ENCODE results near the gene HINFP. TPM values are rescaled to one million over a fixed set of nuclear protein-coding genes. Genes with fewer than 3 reads are reported as not detected.
"Not testable (repeated sequence)": the region's sequence is repeated elsewhere in the genome, so short reads cannot be mapped to it uniquely, and the experiment has no call there.

HINFP gene
- total and polyA plus RNA-seq, 2 of the 4 experiments (the other 2 are of a cell fraction) = 9.1 to 15.3 TPM

DNA sequence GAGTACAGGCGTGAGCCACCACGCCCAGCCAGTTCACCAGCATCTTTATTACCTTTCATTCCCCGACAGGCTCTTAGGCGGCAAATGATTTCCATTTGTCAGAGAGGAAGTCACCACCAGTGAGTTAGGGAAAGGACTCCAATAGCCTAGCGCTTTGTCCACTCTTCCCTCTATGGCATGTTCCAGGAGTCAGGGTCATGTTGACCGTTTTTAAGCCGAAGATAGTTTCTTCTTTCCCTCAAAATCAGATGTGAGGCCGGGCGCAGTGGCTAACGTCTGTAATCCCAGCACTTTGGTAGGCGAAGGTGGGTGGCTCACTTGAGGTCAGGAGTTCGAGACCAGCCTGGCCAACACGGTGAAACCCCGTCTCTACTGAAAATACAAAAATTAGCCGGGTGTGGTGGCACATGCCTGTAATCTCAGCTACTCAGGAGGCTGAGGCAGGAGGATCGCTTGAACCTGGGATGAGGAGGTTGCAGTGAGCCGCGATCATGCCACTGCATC lies 18.2 kb upstream of the HINFP start:
- DNase-seq; dilution Hi-C loops (cut with HindIII; ENCODE audit: low sequenced_read_pairs, unreplicated experiment); H3K23ac ChIP-seq (ENCODE audit: low read depth, low read length); H4K20me1 ChIP-seq (ENCODE audit: insufficient read depth, low read length); H3K9me3 ChIP-seq (ENCODE audit: control insufficient read depth, insufficient read depth, low read length); BruUV-seq (replicated peaks); H3K36me3 ChIP-seq (ENCODE audit: control insufficient read depth, insufficient read depth, low read length); H3K4me2 ChIP-seq (ENCODE audit: low read depth, low read length); H3K18ac ChIP-seq (ENCODE audit: low read depth, low read length); H3K56ac ChIP-seq (ENCODE audit: extremely low read depth, insufficient read depth, low read length); H3K4me3 ChIP-seq (ENCODE audit: insufficient read depth, low read depth, low read length); H3K27me3 ChIP-seq (ENCODE audit: control insufficient read depth, insufficient read depth, low read length); H2BK5ac ChIP-seq (ENCODE audit: low read depth, low read length, poor library complexity, severe bottlenecking); H3K4me1 ChIP-seq (ENCODE audit: control insufficient read depth, insufficient read depth, low read length); H2BK15ac ChIP-seq (ENCODE audit: low read depth, low read length); H3K9ac ChIP-seq (ENCODE audit: low read depth, low read length); H2BK120ac ChIP-seq (ENCODE audit: low read depth, low read length); ATAC-seq (ENCODE audit: low read depth); H3K14ac ChIP-seq (replicated peaks; ENCODE audit: low read depth, low read length); H2BK20ac ChIP-seq (ENCODE audit: low read depth, low read length): not testable (repeated sequence)
- Histone ChIP-seq H4K5ac (ENCODE audit: low read depth, low read length) (peak overlapping the region; percentile 18; the same call in 1 of the 2 replicates), H3K9me1 (ENCODE audit: insufficient read depth, low read length) (peaks cover 18% of the 10 kb centered on the region), H2AK9ac (replicated peaks; ENCODE audit: low read depth, low read length, poor library complexity) (peak overlapping the region; percentile 94), H3K4ac (ENCODE audit: low read depth, low read length) (peak overlapping the region; percentile 82), H3K79me1 (ENCODE audit: low read depth in 1 of 2, low read length in 2 of 2) (peaks cover 27 to 57% of the 10 kb centered on the region in 2 experiments), H2AK5ac (ENCODE audit: low read depth, low read length) (peak overlapping the region; percentile 78), H3K27ac (ENCODE audit: insufficient read depth, low read length) (peak overlapping the region; percentile 13; the same call in 1 of the 2 replicates), H4K91ac (ENCODE audit: insufficient read depth, low read depth, low read length) (peak overlapping the region; percentile 38), H2AFZ (replicated peaks; ENCODE audit: low read length, poor library complexity) (peak overlapping the region; percentile 35), H4K8ac (ENCODE audit: low read depth in 2 of 2, low read length in 2 of 2) (peak overlapping the region in 1 of 2 experiments; percentile 83; a peak in 3 of 4 replicates)
- ChIA-PET POLR2A (ENCODE audit: unreplicated experiment) (interaction anchor here (0.7 to 1.5 kb wide), 2 partner anchors 19 to 235 kb away, joined by 6 to 9 read pairs; partner anchors contain the start of gene HMBS), CTCF (interaction anchor here (0.8 to 1.8 kb wide), 2 partner anchors 18 to 235 kb away, joined by 3 to 9 read pairs; no protein-coding TSS in a partner anchor)
- intact Hi-C loops (cut with micrococcal nuclease) = loop anchor here (2.0 to 10.0 kb wide), 2 partner anchors 94 to 372 kb away; no protein-coding TSS in a partner anchor
- WGBS, 2 experiments (ENCODE audit: extremely low coverage in 2 of 2, insufficient read length in 1 of 2) = 88% methylated on average over 5 of the region's 18 CpGs; no CpG with 5 or more reads in 1 of the 2 experiments
- in situ Hi-C loops (cut with MboI; ENCODE audit: low sequenced_read_pairs) = loop anchor here (5.0 kb wide), 1 partner anchor 94 kb away; no protein-coding TSS in a partner anchor

Measured in IMR-90 (cell line).